CD1c-positive myeloid dendritic cell (primary cell): ENCODE measurements around the gene ITGA6.

Experiments
- DNase-seq: peaks from one replicate; pipeline ENCODE4 v3.0.0-alpha.2; 2016; ENCODE audit errors: extremely low spot score

ITGA6 gene

DNA sequence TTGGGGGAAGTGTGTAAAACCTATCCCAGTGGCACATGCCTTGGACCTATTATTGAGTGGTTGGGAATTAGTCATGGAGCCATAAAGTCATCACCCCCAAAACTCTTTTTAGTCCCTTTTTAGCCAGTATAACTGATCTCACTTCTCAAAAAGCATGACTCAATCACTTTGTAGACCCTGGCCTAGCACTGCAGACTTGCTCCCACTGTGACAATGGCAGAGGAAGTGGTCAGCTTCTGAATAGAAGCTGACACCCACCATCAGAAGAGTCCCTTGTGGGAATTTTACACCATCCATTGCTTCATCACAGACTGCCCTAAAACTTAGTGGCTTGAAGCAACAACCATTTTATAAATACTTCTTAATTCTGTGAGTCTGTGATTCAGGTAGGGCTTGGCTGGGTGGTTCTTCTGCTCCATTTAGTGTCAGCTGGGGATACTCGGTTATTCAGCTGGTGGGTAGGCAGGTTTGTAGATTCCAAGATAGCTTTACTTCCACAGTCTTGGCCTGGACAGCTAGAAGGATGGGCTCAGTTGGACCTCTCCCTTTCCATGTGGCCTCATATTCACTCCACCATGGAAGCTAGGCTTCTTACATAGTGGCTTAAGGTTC, 10.8 kb upstream of the ITGA6 start:
- peak; percentile 69 for DNase-seq

DNA sequence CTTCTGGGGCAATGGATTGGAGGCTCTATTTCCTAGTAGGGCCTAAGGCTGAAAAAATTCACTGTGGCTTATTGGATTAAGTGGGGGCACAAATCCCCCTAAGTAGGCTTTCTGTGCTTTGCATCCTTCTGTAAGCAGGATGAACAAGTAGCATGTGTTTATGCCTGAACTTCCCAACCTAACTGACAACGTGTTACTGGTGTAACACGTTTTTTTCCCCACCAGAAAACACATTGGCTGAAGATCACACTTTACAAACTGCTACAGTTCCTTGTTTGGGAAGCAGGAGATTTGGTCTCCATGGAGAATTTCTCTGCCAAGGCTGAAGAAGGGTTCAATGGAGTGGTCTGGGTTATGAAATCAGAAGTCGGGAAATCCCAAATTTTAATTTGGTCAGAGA, 7.2 kb upstream of the ITGA6 start:
- DNase-seq = no peak

DNA sequence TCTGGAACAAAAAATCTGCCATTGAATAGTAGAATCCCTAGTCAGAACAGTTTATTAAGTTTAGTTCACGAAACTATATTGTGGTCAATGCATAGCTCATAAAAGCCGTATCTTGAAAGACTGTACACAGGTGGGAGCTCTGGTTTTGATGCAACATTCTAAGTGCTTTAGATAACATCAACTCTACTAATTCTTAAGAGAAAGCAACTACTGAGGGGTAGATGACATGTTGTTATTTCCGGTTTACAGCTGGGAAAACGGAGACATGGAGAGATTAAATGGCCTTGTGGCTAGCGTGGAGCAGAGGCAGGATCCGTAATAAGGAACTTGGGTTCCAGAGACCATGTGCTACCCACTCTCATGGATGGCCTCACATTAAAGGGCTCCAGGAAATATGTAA, 4.2 kb upstream of the ITGA6 start:
- no peak for DNase-seq

DNA sequence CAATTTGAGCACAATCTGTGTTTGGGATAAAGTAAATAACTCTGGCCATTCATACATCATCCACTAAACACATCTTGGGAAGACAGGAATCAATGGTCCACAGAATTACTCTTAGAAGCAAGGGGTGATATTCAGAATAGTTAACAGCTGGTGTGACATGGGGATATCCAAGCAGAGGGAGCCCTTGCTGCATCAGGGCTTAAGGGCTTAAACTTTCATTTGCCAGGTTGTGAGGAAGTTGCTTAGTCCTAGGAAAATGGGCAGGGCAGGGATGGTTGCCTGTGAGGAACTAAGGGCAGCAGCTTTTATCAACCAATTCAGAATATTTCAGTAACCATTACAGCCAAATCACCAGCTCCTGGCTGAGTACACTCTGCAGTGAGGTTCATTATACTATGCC, 2.0 kb upstream of the ITGA6 start:
- DNase-seq = no peak

DNA sequence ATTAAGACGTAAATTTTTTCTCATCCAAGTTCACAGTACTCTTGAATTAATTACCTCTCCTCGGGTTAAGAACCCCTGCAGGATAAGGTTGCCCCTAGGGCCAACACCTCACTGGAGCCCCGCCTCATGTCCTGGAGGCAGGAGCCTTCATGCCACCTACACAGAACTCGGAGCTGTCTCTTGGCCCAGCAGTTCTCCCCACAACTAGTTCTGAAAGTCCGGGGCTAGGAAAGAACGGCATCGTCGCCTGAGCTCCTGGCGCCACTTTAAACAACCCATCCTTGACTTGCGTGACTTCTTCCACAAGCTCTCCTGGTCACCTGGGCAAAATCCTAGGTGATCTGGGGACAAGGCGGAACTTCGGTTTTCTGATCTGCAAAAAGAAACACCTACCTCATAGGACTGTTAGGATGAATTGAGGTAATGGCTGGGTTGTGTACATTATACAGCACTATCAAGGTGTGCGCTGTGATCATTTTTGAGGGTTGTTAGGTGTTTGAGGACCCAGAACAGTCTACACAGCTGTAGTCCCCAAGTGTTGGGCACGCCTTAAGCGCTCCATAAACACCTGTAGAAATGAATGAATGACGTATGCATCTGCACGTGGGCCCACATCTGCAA, 641 bp upstream of the ITGA6 start:
- no peak for DNase-seq

DNA sequence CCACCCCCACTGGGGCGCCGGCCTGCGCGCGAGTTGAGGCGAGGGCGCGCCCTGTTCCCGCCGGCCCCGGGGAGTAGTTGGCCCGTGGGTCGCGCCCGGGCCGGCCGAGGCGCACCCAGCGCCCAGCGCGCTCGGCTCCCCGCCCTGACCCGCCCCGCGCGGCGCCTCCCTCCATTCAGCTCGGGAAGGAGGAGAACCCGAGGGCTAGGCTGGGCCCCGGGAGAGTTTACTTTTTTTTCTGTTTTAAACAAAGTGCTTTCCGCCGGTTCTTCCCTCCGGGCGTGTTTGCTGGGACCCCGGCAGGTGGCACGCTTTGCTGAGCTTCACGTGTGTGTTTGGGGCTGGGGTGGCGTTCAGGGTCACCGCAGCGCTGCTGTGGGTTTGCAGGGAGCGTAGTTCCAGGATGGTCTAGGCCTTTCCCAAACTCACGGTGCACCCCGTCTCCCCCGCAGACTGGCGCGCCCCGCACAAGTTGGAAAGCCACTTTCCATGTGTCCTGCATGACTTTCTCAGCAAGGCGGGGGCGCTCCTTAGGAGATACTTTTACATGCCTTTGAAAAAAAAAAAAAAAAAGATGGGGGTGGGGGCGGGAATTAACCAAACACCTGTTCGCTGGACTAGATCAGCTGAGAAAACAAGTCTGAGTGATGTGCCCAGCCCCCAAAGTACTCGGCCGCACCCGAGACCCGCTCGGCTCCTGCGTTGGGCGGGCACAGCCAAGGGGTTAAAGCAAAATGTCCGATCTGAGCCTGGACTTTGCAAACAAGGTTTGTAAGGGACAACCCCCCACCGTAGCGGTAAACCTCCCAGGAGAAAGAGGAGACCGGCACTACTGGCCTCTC, 825 bp downstream of the ITGA6 start:
- peak; percentile 20 for DNase-seq

DNA sequence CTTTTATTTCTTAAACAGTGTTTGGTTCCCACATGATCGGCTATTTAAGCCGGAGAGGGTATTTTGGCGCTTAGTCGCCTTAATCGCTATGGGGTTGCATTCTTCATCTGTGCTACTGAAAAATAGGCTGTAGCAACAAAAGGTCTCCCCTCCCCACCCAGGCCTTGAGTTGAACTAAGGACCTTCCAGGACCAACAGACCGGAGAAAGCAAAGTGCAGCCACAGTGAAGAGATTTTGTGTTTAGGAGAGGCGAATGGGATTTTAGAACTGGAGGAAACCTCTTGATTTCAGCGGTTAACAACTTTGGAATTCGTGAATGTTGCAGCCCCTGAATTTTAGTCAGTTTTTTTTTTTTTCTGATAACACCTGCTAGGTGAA, 1.4 kb downstream of the ITGA6 start:
- no peak for DNase-seq

DNA sequence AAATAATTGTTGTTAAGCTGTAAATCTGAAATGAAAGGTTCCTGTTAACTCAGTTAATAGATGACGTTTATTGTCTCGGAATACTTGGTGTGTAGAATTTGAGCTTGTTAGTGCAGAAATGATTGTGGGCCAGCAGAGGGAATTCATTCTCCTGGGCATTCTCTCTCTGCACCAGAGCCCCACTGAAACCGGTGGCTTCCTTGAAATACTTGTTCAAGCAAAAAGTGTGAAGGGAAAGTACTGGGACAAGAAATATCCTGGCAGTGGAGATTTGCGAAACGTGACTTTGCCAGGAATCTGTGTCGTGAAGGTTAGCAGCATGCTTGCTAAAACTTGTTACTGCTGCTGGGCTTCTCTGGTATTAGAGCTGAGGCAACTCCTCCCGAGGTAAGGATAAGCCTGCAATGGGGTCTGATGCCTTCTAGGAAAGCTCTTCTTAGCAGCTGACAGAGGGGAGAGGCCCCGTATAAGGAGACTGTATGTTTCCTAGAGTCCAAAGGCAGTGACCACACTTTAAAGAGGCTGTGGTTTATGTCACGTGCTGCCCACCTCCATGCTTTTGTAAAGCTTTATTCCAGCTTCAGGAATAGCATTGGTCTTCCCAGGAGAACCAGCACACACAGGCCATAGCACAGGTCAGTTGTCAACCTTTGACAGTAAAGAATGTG, 2.0 kb downstream of the ITGA6 start:
- no peak for DNase-seq

DNA sequence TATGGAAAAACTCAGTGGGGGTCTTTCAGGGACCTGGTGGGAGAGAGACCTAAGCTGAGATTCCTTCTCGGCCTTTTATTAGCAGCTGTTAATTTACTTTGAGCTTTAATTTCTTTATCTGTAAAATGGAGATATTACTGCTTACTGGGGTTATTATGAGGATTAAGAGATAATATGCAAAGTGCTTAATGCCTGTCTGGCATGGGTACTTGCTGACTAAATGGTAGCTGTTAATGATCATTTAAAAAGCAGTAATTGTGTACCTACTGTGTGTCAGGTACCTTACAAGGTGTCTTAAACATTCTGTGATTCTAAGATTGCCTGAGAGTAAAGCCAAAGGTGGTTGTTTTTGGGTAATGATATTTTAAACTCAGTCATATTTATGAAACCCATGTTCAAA, 2.6 kb downstream of the ITGA6 start:
- no peak for DNase-seq

DNA sequence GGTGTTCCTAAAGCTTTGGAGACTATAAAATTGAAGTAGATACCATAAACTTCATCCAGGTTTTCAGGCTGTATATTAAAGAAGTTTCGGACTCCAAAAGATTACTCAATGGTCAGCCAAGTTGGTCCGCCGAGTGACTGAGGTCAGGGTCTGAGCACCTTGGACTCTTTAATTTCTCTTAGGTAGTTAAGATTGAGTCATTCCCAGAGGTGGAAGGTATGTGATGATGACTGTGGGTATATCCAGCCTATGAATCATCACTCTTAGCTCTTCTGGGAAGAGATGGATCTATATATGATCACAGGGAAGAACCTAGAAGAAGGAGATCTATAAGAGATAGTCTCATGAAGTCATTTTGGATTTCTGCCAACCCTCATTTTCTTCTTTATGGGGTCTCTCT, 3.3 kb downstream of the ITGA6 start:
- DNase-seq = no peak

DNA sequence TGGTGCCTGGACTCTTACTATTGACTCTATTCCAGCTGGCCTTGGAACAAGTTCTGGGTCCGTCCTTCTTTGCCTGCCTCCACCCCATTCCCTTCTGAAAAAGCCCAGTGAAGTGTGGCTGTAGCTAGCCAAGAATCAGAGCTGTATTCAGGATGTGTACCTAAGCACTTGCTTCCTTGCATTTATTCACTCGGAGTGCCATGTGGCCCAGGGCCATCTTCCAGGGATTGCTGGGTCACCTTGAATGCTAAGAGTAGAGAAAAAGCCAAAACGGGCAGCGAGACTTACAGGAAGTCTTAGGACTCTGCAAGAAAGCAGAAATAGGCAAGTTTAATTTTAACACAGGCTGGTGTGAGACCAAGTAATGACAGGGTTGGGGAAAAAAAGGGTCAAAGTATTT, 4.1 kb downstream of the ITGA6 start:
- peak; percentile 23 for DNase-seq

DNA sequence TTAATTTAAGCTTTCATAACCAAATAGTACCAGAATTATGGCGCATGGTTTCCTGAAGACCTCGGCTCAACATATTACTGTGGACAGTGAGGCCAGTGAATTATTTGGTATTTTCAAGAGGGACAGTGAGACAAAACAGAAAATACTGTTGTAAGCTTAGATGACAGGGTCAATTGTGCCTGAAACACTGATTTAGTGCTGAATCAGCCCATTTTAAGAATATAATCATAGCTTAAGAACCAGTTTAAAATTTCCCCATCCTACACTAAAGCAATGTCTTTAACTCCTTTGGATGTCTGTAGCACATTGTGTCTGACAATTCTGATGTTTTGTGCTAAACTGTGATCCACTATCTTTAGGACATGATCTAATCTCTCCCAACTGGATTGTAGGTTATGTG, 4.6 kb downstream of the ITGA6 start:
- no peak for DNase-seq

DNA sequence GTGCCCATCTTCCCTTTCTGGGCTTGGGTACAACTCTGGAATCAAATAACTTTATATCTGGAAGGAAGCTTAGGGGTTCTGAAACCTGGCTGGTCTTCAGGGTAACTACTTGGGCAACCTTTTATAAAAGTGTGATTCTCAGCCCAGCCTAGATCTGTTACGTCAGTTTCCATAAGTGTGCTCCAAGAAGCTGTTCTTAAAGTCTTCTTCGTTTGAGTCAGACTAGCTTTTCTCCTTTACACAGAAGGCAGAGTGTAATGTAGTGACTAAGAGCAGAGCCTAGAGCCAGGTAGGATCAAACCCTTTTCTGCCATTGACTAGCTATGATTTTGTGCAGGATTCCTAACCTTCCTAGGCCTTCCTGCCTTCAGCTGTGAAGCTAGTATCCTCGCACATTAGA, 5.8 kb downstream of the ITGA6 start:
- DNase-seq = no peak

DNA sequence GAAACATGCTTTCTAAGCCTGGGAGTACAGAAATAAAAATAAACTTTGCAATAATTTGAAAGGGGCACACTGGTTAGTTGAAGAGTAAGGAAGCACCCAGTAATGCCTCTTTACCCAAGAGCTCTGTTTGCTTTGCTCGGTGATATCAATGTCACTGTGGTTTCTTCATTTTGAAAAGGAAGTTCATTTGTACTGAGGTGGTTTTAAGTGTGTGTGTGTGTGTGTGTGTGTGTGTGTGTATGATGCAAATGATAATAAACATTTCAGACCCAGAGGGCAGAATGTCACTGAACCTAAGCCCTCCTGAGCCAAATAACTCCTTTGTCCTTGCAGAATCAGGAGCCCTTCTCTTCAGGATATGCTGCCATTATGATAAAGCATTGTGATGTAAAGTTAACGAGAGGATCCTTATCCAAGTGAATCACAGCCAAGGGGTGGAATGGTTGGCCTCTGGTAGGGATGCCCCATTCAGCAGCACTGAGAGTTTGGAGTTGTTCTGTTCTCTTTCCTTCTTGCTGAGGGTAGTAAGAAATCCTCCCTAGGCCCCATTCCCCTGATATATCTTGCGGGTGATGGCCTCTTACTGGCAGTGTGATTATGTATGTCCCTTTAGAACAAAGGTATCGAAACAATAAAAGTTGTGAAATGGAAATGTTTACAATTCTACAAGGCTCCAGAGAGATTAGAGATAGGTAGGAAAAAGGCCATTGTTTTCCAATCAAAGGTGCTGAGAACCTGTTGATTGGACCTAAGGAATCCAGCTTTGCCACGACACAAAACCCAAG, 7.6 kb downstream of the ITGA6 start:
- peak; percentile 54 for DNase-seq

DNA sequence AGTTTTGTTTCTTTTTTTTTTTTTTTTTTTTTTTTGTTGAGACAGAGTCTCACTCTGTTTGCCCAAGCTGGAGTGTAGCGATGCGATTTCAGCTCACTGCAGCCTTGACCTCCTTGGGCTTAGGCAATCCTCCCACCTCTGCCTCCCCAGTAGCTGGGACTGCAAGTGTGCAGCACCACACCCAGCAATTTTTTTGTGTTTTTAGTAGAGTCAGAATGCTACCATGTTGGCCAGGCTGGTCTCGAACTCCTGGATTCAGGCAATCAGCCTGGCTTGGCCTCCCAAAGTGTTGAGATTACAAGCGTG, 8.2 kb downstream of the ITGA6 start:
- no peak for DNase-seq

DNA sequence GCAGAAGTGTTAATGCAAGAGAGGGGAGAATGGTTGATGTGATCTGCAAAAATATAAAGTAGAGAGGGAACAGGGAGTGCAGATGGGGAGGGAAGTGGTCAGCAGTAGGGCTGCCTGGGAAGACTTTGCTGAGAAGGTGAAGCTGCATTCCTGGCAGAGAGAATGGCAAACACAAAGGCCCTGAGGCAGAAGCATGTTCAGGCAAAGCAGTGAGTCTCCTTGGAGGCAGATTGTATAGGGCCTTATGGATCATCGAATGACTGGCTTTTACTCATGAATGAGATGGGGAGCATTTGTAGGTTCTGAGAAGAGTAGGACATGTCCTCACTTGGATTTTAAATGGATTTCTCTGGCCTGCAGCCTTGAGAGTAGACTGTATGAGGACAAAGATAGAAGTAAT, 9.5 kb downstream of the ITGA6 start:
- no peak for DNase-seq

DNA sequence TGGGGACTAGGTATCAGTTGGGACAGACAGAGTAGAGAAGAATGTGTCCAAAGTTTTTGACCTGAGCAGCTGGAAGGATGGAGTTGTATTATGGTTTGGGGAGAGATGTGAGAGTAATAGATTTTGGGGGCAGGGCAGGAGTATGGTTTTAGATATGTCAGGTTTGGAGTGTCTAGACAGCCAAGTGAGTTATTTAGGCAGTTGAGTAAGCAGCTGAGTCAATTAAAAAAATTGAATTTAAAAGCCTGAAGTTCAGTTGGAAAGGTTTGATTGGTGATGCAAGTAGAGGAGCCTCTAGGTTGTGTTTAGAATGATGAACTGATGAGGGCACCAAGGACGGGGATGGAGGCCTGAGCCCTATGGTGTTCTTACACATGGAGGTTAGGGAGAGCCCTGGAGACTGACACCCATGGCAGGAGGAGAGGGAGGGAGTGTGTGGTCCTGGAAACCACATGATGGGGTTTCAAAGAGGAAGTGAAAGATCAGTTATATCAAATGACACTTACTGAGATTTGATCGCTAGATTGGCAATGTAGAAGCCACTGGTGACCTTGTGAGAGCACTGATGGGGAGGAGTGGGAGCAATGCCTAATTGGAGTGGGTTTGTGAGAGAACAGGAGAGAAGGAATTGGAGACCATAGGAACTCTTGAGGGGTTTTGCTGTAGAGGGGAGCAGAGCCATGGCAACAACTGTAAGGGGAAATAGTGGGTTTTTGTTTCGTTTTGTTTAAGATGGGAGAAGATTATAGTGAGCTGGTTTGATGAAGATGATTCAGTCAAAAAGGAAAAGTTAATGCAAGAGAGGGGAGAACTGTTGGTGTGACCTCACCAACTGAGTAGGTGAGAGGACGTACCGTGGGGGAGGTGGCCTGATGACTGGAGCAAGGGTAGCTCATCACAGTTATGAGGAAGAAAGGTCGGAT, 10.3 kb downstream of the ITGA6 start:
- DNase-seq = peak; percentile 52

DNA sequence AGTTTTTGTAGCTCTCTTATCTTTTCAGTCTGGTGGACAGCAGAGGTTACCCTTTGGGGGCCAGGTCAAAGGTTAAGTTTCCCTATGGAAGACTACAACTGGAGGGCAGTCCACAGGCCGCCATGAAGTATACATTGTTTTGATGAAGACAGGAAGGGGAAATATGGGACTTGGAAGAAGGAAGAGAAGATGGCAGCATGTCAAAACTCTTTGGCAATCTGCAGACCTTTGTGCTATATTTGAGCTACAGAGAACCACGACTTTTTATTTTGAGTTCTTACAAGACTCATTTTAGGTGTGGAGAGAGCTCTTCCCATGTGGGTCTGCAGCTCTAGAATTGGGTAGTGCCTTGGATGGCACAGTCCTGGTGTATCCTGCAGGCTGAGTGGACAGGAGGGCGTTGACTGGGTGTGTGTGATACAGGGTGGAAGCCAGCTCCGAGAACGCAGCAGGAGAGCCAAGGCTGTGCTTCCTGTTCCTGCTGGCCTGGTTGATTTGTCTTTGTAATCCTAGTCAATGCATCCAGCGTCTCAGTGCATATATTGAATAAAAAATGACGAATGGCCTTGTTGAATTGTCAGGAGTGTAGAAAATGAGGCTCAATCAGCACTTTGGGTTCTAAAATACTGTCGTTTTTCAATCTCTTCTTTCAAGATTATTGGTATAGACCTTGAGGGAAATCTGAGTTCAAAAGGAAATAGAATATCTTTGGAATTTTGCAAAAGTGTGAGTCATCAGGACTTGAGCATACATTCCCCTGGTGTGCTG, 11.5 kb downstream of the ITGA6 start:
- DNase-seq = no peak

DNA sequence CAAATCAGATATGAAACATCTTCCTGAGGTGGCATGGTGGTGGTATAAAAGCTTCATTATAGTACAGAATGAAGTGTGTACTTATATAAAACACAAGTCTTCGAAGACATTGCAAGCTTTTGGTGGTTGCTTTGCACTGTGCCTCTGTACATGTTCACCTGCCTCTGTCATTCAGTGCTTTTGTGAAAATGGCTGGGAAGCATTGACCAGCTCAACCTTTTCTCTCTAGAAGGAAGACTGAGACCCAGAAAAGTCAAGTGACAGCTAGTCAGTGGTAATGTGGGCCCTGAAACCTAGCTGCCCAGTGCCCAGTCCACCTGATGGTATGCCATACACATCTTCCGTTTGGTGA, 12.1 kb downstream of the ITGA6 start:
- no peak for DNase-seq

DNA sequence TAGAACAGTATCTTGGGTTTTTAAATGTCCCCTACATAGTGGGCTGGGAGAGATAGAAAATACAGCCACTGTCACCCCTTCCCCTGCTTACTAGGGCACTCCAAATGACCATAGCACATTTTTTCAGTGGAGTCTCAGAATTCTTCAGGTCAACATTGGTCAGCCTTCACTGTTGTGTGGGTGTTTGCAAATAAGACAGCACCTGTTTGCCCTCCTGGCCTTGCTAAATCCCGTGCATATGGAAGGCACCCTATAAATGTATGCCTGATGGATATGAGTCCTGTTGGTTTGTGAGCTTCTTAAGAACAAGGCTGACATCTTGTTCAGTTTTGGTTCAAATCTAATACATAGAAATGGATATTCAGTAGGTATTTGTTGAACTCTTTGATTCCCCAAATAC, 12.5 kb downstream of the ITGA6 start:
- no peak for DNase-seq
